GM19193 (cell line): ENCODE data around the gene TSLP.

Source experiments
- POLR2A ChIP-seq: IDR thresholded peaks from 4 replicates; pipeline ENCODE4 v1.6.1; 2011; ENCODE audit not compliant: insufficient read depth, insufficient read length; ENCODE audit errors: extremely low read depth

The TSLP gene

GRCh38 chr5:111071413-111071812 is at the start of gene TSLP:
TSLP (plus strand) TSS chr5:111071713; CDS start chr5:111071891, 178 bp downstream.
- no peak for TF ChIP-seq POLR2A

- TF ChIP-seq POLR2A, result no peak
Measured at GRCh38 chr5:111022301-111022700, 49.2 kb upstream of the TSLP start.

GRCh38 chr5:111028865-111029264 is 42.6 kb upstream of the TSLP start:
- no peak for TF ChIP-seq POLR2A

- no peak for TF ChIP-seq POLR2A
Measured at GRCh38 chr5:111043712-111044506, 27.6 kb upstream of the TSLP start.

GRCh38 chr5:111058064-111058463 is 13.4 kb upstream of the TSLP start:
- no peak for TF ChIP-seq POLR2A

- TF ChIP-seq POLR2A, result no peak
Measured at GRCh38 chr5:111060169-111060568, 11.3 kb upstream of the TSLP start.

GRCh38 chr5:111061618-111062017 is 9.9 kb upstream of the TSLP start:
- no peak for TF ChIP-seq POLR2A

GRCh38 chr5:111063709-111064322 is 7.7 kb upstream of the TSLP start:
- no peak for TF ChIP-seq POLR2A

- no peak for TF ChIP-seq POLR2A
Measured at GRCh38 chr5:111066261-111066938, 5.1 kb upstream of the TSLP start.

GRCh38 chr5:111068213-111068612 is 3.3 kb upstream of the TSLP start:
- TF ChIP-seq POLR2A, result no peak

- no peak for TF ChIP-seq POLR2A
Measured at GRCh38 chr5:111069839-111070238, 1.7 kb upstream of the TSLP start.

- no peak for TF ChIP-seq POLR2A
Measured at GRCh38 chr5:111070272-111071134, 1.0 kb upstream of the TSLP start.

- TF ChIP-seq POLR2A, result no peak
Measured at GRCh38 chr5:111072949-111073682, 1.6 kb downstream of the TSLP start.

GRCh38 chr5:111074244-111074643 is 2.7 kb downstream of the TSLP start:
- TF ChIP-seq POLR2A, result no peak
